Nephron progenitor cell (in vitro differentiated cells): ENCODE measurements around the gene FKBP7.

ENCODE experiments used
- DNase-seq: peaks from one replicate; pipeline ENCODE4 v3.0.0; 2021
- H3K27ac Mint-ChIP-seq: 2 replicates; pipeline ENCODE4 v1.8.0; 2021; ENCODE audit warnings: mild to moderate bottlenecking, moderate library complexity, mixed read lengths
- H3K27me3 Mint-ChIP-seq: 2 replicates; pipeline ENCODE4 v1.8.0; 2021; ENCODE audit warnings: mild to moderate bottlenecking, low read depth, mixed read lengths; ENCODE audit not compliant: poor library complexity
- H3K36me3 Mint-ChIP-seq: 2 replicates; pipeline ENCODE4 v1.8.0; 2021; ENCODE audit warnings: low read depth, mixed read lengths
- H3K4me1 Mint-ChIP-seq: 2 replicates; pipeline ENCODE4 v1.8.0; 2021; ENCODE audit warnings: mixed read lengths
- H3K4me3 Mint-ChIP-seq: 2 replicates; pipeline ENCODE4 v1.8.0; 2021; ENCODE audit warnings: mild to moderate bottlenecking, moderate library complexity, mixed read lengths
- H3K9me3 Mint-ChIP-seq: 2 replicates; pipeline ENCODE4 v1.8.0; 2021; ENCODE audit warnings: mild to moderate bottlenecking, moderate library complexity, mixed read lengths
- TF ChIP-seq, protein P1 (sequence below): fragments of 200-600 bp; sonication (generic); IDR thresholded peaks from 2 replicates; pipeline ENCODE4 v1.5.0; 2021; ENCODE audit warnings: antibody characterized with exemption

FKBP7 gene

GRCh38 chr2:178422097-178422496 is 56.3 kb downstream of the FKBP7 start:
- no peak overlapping the region for H3K4me3 Mint-ChIP-seq
- DNase-seq = no peak
- H3K27ac Mint-ChIP-seq = no peak overlapping the region
- peaks cover 34% of the 10 kb centered on the region for H3K9me3 Mint-ChIP-seq
- H3K27me3 Mint-ChIP-seq = no peaks in the 10 kb centered on the region
- peaks cover 78% of the 10 kb centered on the region for H3K36me3 Mint-ChIP-seq
- TF ChIP-seq, protein P1, sequence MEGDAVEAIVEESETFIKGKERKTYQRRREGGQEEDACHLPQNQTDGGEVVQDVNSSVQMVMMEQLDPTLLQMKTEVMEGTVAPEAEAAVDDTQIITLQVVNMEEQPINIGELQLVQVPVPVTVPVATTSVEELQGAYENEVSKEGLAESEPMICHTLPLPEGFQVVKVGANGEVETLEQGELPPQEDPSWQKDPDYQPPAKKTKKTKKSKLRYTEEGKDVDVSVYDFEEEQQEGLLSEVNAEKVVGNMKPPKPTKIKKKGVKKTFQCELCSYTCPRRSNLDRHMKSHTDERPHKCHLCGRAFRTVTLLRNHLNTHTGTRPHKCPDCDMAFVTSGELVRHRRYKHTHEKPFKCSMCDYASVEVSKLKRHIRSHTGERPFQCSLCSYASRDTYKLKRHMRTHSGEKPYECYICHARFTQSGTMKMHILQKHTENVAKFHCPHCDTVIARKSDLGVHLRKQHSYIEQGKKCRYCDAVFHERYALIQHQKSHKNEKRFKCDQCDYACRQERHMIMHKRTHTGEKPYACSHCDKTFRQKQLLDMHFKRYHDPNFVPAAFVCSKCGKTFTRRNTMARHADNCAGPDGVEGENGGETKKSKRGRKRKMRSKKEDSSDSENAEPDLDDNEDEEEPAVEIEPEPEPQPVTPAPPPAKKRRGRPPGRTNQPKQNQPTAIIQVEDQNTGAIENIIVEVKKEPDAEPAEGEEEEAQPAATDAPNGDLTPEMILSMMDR = no peak
- peaks cover 21% of the 10 kb centered on the region for H3K4me1 Mint-ChIP-seq

DNA sequence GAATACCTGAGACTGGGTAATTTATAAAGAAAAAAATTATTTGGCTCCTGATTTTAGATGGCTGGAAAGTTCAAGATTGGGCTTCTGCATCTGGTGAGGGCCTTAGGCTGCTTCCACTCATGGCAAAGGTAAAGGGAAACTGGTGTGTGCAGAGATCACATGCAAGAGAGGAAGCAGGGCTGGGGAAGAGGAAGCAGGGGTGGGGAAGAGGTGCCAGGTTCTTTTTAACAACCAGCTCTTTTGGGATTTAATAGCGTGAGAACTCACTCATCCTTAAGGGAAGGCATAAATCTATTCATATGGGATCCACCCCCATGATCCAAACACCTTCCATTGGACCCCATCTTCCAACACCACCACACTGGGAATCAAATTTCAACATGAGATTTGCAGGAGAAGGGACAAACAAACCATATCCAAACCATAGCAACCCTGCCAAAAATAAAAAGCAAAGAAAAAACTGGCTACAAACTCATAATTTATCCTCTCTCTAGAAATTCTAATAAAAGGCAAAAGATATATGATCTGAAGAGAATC is 57.9 kb downstream of the FKBP7 start:
- DNase-seq = no peak
- Mint-ChIP-seq H3K36me3 (peaks cover 68% of the 10 kb centered on the region), H3K4me1 (peaks cover 34% of the 10 kb centered on the region), H3K27ac (peak overlapping the region; percentile 57), H3K27me3 (no peaks in the 10 kb centered on the region), H3K9me3 (peaks cover 20% of the 10 kb centered on the region), H3K4me3 (peak overlapping the region; percentile 21)
- TF ChIP-seq, protein P1 = no peak

- peaks cover 53% of the 10 kb centered on the region for H3K36me3 Mint-ChIP-seq
- H3K27ac Mint-ChIP-seq = no peak overlapping the region
- peaks cover 6% of the 10 kb centered on the region for H3K9me3 Mint-ChIP-seq
- peaks cover 48% of the 10 kb centered on the region for H3K4me1 Mint-ChIP-seq
- no peaks in the 10 kb centered on the region for H3K27me3 Mint-ChIP-seq
- H3K4me3 Mint-ChIP-seq = no peak overlapping the region
- no peak for DNase-seq
- TF ChIP-seq, protein P1 = no peak
Measured at GRCh38 chr2:178419123-178419522, 59.3 kb downstream of the FKBP7 start.

GRCh38 chr2:178418426-178418825 is 60.0 kb downstream of the FKBP7 start:
- TF ChIP-seq, protein P1 = no peak
- no peak for DNase-seq
- Mint-ChIP-seq H3K27me3 (no peaks in the 10 kb centered on the region), H3K4me3 (no peak overlapping the region), H3K27ac (no peak overlapping the region), H3K9me3 (peaks cover under 1% of the 10 kb centered on the region), H3K4me1 (peaks cover 53% of the 10 kb centered on the region), H3K36me3 (peaks cover 47% of the 10 kb centered on the region)

GRCh38 chr2:178417916-178418315 is 60.5 kb downstream of the FKBP7 start:
- TF ChIP-seq, protein P1 = no peak
- Mint-ChIP-seq H3K27me3 (no peaks in the 10 kb centered on the region), H3K4me3 (no peak overlapping the region), H3K9me3 (no peaks in the 10 kb centered on the region), H3K4me1 (peaks cover 56% of the 10 kb centered on the region), H3K36me3 (peaks cover 41% of the 10 kb centered on the region), H3K27ac (no peak overlapping the region)
- no peak for DNase-seq

DNA sequence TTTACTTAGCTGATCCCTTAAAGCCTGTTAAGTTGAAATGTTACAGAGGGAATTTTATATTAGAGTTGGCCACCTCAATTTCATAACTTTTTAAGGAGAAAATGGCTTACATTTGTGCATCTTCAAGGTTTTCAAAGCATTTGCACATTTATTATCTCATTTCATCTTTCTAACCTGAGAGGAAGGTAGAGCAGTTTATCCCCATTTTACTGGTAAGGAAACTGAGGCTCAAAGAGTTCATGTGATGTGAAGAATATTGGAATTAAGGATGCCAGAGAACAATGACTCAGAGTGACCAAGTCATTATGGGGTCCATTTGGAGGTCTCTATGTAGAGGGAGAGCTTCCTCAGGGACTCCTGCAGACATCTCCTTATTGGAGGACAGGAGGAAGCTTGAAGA is 62.4 kb downstream of the FKBP7 start:
- H3K36me3 Mint-ChIP-seq = peaks cover 23% of the 10 kb centered on the region
- no peak overlapping the region for H3K27ac Mint-ChIP-seq
- no peak overlapping the region for H3K4me3 Mint-ChIP-seq
- peaks cover 54% of the 10 kb centered on the region for H3K4me1 Mint-ChIP-seq
- TF ChIP-seq, protein P1 = no peak
- DNase-seq = no peak
- no peaks in the 10 kb centered on the region for H3K27me3 Mint-ChIP-seq
- no peaks in the 10 kb centered on the region for H3K9me3 Mint-ChIP-seq
